ENCODE data around the gene CCL26. TPM values are rescaled to one million over a fixed set of nuclear protein-coding genes. Genes with fewer than 3 reads are reported as not detected.

The CCL26 gene
- total and polyA plus RNA-seq, 2 donors (not counting 3 experiments of a cell fraction or from before 2014, with no cell fraction given) = not detected

GRCh38 chr7:75737856-75738603 lies 34.0 kb downstream of the CCL26 start:
- intact Hi-C loops (cut with micrococcal nuclease) = loop anchor here (2.0 kb wide), 3 partner anchors 67 to 139 kb away; no protein-coding TSS in a partner anchor
- H4K20me1 ChIP-seq (replicated peaks; ENCODE audit: control insufficient read depth, extremely low read depth, insufficient read depth, low read length) = no peaks in the 10 kb centered on the region
- peak overlapping the region; percentile 77 for H3K4me2 ChIP-seq (ENCODE audit: insufficient read depth, low read length)
- ChIA-PET CTCF (interaction anchor here (0.7 to 1.9 kb wide), 3 partner anchors 16 to 282 kb away, joined by 3 to 8 read pairs (median 3); no protein-coding TSS in a partner anchor), POLR2A (interaction anchor here (0.6 kb wide), 1 partner anchor 126 kb away, joined by 4 read pairs; no protein-coding TSS in a partner anchor)
- DNase-seq (ENCODE audit: low read depth, low spot score) (no peak), FAIRE-seq (no peak)
- no peaks in the 10 kb centered on the region for H3K9me1 ChIP-seq (replicated peaks; ENCODE audit: control insufficient read depth, extremely low read depth, insufficient read depth, low read length)
- peak overlapping the region; percentile 49 to 89 (median 68) for H3K4me3 ChIP-seq (replicated peaks in 1 of 3; ENCODE audit: insufficient read depth in 1 of 3, low read depth in 1 of 3, low read length in 3 of 3)
- no peaks in the 10 kb centered on the region for H3K79me2 ChIP-seq (ENCODE audit: control insufficient read depth, insufficient read depth, low read length)
- no peaks in the 10 kb centered on the region for H3K27me3 ChIP-seq (ENCODE audit: control insufficient read depth in 2 of 2, insufficient read depth in 2 of 2, low read length in 2 of 2)
- dilution Hi-C loops (cut with MboI; ENCODE audit: extremely low pct_ligation_motif_present, low sequenced_read_pairs) = no loop called here
- H3K9me3 ChIP-seq (replicated peaks; ENCODE audit: control insufficient read depth, insufficient read depth, low read length) = no peaks in the 10 kb centered on the region
- no peaks in the 10 kb centered on the region for H3K36me3 ChIP-seq (ENCODE audit: control insufficient read depth in 2 of 2, extremely low read depth in 1 of 2, insufficient read depth in 2 of 2, low read length in 2 of 2)
- peak overlapping the region; percentile 74 for H2AFZ ChIP-seq (ENCODE audit: low read depth, low read length)
- peaks cover 6% of the 10 kb centered on the region for H3K4me1 ChIP-seq (ENCODE audit: control insufficient read depth, extremely low read depth, insufficient read depth, low read length)
- H3K9ac ChIP-seq (replicated peaks; ENCODE audit: extremely low read depth, insufficient read depth, low read length) = peak overlapping the region; percentile 69
- TF ChIP-seq POLR2AphosphoS5 (IDR thresholded peaks at IDR 0.05; ENCODE audit: insufficient read depth, low read depth, low read length) (no peak), JUN (IDR thresholded peaks at IDR 0.05; ENCODE audit: borderline replicate concordance, insufficient read depth, insufficient read length, low read depth) (no peak), GATA2 (IDR thresholded peaks at IDR 0.05; ENCODE audit: insufficient read depth, insufficient read length, low read depth, low read length) (no peak), POLR2A (IDR thresholded peaks at IDR 0.05; ENCODE audit: low read depth, low read length) (no peak), FOS (IDR thresholded peaks at IDR 0.05; ENCODE audit: borderline replicate concordance, insufficient read depth, low read length) (no peak), EZH2 (IDR thresholded peaks at IDR 0.05; ENCODE audit: borderline replicate concordance, low read depth, low read length, severe bottlenecking) (no peak), MYC (IDR thresholded peaks at IDR 0.05; ENCODE audit: low read depth, low read length) (no peak)
- TF ChIP-seq, protein P1, sequence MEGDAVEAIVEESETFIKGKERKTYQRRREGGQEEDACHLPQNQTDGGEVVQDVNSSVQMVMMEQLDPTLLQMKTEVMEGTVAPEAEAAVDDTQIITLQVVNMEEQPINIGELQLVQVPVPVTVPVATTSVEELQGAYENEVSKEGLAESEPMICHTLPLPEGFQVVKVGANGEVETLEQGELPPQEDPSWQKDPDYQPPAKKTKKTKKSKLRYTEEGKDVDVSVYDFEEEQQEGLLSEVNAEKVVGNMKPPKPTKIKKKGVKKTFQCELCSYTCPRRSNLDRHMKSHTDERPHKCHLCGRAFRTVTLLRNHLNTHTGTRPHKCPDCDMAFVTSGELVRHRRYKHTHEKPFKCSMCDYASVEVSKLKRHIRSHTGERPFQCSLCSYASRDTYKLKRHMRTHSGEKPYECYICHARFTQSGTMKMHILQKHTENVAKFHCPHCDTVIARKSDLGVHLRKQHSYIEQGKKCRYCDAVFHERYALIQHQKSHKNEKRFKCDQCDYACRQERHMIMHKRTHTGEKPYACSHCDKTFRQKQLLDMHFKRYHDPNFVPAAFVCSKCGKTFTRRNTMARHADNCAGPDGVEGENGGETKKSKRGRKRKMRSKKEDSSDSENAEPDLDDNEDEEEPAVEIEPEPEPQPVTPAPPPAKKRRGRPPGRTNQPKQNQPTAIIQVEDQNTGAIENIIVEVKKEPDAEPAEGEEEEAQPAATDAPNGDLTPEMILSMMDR (IDR thresholded peaks at IDR 0.05; ENCODE audit: extremely low read depth in 1 of 2, insufficient read depth in 1 of 2, low read depth in 1 of 2, low read length in 2 of 2) = no peak
- TF ChIP-seq, protein P2, sequence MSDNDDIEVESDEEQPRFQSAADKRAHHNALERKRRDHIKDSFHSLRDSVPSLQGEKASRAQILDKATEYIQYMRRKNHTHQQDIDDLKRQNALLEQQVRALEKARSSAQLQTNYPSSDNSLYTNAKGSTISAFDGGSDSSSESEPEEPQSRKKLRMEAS (IDR thresholded peaks at IDR 0.05; ENCODE audit: insufficient read depth, insufficient read length) = no peak
- H3K27ac ChIP-seq (ENCODE audit: insufficient read depth, low read depth, low read length) = peak overlapping the region; percentile 45
- no TSS peak for BruUV-seq (replicated peaks)

Measured in endothelial cell of umbilical vein (primary cell).